Esophagus squamous epithelium (tissue), 4 donors: ENCODE data around the gene ZIC4.

ENCODE experiments used
- CTCF ChIP-seq, 6 experiments: fragments of 450-650 bp in 4 of 6; fragments of 200-600 bp in 2 of 6; sonication (generic) in 2 of 6; IDR thresholded peaks; one replicate each; pipeline ENCODE4 v1.5.1; 2016 to 2019; ENCODE audit warnings: antibody characterized with exemption in 6 of 6, mild to moderate bottlenecking in 4 of 6, moderate library complexity in 4 of 6
- POLR2A ChIP-seq, 4 donors: fragments of 450-650 bp; IDR thresholded peaks; one replicate each; pipeline ENCODE4 v1.6.1; 2017; ENCODE audit warnings: antibody characterized with exemption in 4 of 4, mild to moderate bottlenecking in 4 of 4, moderate library complexity in 3 of 4

GRCh38 chr3:147401421-147401820, 4.9 kb downstream of the ZIC4 start:
- TF ChIP-seq CTCF (IDR thresholded peaks at IDR 0.05) (no peak), POLR2A (IDR thresholded peaks at IDR 0.05) (no peak)
